ENCODE measurements around the gene NXPH3.

Gene NXPH3

DNA sequence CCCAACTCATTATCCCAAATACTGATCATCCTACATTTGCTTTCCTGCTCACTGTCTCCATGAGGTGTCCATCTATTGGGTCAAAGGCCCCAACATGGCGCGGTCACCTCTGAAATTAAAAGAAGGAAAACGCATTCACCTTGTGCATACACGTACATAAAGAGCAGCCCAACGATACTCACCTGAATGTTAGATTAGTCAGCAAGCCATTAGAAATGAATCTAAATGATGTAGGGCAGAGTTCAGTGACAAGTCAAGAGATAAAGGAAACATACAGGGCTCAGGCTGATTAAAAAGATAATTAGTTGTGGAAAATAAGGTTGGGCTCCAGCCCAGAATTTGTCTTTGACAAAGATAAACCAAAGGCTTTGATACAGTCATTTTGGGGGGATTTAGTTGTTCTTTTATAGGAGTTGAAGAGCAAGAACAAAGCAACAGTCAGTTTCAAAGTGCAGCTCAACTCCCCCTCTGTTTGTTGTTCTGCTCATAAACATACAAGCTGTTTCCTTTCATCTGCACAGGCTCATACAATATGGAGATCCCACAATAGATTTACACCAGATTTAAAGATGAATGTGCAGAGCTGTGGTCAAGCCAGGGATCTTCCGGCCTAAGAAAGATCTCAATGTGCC, 21.1 kb downstream of the NXPH3 start:
- no peak for DNase-seq

DNA sequence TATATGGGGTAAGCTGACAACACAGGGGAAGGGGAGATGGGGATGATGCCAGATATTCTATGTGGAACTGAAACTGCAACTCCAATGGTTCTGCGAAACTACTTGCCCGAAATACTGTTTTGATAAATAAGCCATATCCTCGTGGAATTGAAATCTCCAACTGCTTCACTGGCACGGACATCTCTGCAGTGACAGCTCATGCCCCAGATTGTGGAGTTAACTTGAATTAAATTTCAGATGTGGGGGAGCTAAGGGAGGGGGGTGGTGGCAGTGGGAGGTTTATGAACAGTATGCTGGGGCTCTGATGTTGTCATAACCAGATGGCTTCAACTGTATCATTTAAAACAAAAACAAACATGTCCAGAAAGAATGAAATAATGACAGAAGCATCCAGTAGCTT, 21.8 kb downstream of the NXPH3 start:
- DNase-seq = no peak

DNA sequence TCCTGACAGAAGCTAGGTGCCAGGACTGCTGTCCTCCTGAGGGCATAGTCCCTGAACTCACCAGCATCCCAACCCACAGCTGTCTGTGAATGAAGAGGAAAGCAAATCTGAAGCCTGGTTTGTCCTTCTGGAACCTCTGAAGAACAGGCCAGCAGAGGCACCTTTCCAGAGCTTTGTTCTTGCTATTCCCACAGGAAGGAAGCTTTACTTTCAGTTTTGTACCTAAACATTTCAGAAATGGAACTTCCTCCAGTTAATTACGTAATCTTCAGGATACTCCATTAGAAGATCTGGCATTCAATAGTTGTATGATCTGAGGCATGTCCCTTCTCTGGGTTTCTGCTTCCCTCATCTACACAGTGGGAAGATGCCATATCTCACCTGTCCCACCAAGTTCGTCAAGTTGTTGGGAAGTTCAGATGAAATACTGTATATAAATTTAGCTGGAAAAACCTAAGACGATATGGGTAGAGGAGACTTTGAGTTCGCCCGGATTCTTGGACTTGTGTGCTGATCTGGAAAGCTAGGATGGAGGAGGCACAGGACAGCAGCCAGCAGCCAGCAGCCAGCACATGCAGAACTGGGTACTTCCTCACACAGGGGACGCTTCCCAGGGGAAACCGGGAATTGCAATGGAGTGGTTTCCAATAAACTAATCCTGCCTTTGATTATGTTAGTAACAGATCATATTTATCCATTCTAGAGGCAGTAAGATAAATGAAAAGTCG, 22.4 kb downstream of the NXPH3 start:
- DNase-seq = no peak

DNA sequence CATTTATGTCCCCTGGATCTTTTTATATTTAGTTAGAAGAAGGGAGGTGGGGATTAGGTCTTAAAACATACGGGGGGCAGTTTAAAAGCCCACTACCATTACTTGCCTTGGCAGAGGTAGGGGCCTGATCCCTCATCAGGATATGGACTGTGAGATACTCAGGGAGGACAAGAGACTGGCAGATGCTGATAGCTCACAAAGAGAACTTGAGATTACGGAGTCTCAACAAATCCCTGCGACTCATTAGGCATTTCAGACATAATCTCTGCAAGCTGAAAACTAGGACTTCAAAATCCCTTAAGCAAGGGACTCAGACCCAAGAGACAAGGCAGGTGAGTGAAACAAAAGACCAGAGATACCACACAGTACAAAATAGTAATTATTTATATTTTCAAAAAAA, 23.2 kb downstream of the NXPH3 start:
- DNase-seq = no peak

DNA sequence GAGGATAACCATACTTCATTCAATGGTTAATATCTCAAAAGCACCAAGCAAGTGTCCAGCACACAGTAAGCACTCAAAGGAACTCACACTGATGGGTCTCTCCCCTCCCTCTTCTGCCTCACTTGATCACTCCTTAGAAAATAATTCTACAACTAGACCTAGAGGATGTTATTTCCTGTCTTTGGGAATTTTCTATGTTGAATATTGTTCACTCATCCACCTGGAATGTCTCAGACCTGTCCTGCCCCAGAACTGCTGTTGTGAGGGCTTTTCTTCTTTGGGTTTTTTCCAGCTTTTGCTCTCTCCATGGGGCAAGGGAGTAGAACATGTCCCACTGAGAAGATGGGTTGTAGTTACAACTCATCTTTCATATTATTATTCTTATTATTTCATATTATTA, 25.3 kb downstream of the NXPH3 start:
- DNase-seq = no peak

DNA sequence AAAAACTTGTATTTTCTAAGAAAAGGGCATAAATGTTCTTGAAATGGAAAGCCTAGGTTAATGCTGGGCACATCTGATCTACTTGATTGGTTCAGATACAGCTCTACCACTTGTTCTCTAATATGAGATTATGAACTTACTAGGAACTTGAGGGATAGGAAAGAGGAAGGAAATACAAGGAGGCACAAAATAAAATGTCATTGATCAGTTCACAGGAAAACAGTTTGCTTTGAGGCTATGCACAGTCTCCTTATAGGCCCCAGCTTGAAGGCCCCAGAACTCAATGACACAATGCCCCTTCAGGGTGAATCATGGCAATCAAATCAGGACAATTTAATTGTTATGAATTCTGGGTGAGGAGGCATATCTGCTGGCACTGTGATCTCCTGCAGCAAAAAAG, 27.1 kb downstream of the NXPH3 start:
- no peak for DNase-seq

DNA sequence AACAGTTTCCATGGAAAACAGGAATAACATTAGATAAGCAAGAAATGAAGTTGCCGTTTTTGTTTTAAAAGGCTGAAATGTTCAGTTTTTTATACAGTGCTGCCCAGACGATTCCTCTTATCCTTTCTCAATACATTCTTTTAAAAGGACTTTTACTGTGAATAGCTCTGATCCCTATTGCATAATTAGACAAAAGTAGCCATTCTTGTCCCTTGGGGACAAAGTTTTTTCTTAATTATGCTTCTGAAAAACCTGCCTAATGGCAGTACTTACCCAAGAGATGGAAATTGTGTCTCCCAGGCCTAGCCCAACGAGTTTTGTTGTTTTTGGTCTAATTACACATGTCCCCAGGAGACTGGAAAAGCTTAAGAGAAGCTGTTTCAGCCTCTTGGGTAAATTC, 27.6 kb downstream of the NXPH3 start:
- no peak for DNase-seq

DNA sequence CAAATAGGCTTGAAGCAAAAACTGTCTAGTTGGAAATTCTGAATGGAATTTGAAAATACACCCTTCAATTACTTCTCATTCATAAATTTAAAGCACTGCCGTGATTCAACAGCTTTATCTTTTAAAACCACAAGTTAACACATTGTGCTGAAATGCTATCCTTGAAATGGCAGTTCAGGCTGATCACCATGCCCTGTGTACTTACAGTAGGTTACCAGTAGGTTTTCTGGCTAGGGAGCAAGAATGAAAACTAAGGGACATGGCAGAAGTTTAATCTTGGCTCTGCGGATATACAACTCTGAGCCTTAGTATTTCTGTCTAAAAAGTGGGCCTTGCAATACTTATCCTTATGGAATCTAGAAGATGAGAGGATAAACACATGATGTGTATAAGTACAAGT, 28.0 kb downstream of the NXPH3 start:
- DNase-seq = no peak

DNA sequence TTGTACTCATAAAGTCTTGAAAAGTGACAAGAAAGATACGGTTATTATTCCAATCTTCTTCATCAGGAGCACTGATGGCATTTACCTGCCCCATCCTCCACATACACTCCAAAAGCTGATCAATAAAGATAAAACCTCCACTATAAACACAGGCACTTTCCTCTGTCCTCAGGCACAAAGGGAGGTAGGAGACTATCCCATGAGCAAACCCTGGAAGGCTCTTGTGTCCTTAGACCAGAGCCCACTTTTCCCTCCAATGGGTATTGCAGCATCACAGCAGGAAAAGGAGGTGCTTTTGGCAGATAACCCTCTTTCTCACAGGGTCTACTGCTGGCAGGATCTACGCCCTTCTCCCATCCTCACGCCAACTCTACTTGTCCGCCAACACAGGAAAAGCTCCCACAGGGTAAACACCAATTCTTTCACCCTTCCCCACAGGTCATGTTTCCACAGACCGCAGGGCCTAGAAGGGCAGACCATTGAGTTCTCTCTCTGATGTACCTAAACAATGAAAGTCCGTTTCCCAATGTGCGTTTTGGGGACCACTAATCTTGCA, 28.7 kb downstream of the NXPH3 start:
- no peak for DNase-seq

DNA sequence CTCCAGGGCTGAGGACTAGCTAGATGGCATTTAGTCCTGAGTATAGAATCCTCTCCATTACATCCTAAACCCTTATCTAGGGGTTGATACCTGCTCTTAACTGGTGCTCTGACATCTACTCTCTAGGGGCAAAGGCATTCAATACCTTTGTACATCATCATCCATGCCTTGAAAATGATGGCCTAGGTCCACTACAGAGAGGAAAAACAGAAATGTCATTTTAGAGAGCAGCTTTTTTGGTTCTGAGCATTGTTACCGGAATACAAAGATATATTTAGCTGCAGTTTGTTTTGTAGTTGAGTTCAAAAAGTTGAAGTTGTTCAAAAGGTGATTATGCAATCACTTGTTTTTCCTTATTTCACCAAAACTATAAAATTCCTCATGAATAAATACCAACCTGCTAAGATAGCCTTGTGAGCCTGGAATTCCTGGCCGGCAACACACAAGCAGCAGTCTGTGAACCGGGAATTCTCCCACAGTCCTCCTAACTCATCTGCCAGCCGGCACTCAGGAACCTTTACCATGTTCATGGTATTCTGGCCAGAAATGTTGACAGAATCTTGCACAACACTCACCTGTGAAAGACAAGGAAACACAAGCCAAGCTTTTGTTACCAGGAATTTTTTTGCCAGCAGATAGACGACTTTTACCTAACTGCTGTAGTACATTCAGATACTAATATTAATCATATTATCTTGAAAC, 35.4 kb downstream of the NXPH3 start:
- no peak for DNase-seq

DNA sequence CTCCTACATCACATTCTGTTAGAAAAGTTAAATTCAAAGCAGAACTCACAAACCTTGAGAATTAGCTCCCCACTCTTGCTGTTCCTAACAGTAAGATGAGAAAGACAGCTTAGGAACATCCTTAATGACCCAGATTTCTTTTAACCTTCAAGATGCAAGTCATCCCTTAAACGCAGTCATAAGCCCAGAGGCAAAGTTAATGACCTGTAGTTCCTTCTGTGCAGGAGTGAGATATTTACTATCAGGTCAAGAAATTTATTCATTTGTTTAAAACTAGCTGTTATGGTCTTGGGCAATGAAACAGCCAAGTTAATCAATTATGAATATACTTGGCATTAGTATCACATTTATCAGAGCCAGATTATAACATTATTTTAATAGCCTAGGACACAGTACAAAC, 37.1 kb downstream of the NXPH3 start:
- DNase-seq = no peak

DNA sequence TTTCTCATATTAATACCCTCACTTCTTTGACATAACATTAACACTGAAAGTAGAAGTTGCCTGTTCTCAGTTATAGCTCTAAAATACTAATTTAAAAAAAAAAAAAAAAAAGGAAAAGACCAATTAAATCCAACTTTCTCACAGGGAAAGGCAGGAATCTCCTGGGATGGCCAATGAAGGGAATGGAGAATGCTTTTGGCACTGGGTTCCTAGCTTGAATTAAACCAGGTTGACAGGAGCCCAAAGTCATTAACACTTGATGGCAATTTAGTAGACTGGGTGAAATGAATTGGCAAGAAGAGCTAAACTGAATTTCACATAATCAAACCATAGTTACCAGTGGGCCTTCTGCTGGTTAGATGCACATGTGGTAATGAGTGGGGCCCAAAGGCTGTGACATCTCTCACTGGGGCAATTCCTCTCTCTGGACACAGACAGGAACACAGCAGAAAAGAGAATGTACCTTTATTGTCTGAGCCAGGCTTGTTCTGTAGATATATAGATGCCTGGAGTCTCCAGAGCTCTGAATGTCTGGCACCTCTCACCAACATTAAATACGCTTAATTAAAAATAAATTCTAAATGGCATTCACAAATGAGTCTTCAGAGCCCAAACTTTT, 37.6 kb downstream of the NXPH3 start:
- no peak for DNase-seq

DNA sequence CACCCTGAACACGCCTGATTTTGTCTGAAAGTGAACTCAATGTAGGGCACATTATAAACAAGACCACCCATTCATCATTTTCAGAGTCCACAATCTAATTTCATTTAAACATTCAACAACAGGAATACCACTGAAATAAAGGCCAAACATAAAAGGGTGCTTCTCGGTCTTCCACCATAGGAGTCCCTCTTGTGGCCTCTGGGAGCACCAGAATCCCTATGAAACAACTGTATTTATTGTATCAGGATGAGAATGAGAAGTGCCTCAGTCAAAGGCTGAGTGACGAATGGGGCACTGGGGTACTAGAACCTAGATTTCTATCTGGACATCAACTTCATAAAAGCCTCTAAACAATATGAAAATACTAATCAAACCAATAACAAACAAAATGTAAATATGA, 40.4 kb downstream of the NXPH3 start:
- DNase-seq = no peak

DNA sequence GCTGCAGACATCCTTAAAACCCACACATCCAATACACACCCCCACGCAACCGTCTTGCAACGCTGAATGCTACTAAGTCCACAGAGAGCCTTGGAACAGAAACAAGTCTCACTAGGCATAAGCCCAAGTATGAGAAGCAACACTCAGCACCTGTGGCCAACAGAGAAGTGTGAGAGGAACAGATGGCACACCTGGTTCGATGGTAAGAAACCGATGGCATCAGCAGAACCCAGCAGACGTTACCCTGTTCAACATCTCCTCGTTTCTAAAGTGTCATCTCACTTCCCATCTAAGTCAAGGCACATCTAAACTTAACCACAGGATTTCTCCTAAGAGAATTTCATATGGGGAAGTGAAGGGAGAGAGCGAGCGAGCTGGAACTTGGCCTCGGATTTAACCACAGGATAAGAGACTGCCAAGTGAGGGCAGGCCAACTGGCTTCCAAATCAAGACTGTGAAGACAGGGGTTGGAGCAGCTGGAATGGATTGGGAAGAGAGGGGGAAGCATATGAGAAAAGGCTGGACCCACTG, 41.0 kb downstream of the NXPH3 start:
- DNase-seq = no peak

DNA sequence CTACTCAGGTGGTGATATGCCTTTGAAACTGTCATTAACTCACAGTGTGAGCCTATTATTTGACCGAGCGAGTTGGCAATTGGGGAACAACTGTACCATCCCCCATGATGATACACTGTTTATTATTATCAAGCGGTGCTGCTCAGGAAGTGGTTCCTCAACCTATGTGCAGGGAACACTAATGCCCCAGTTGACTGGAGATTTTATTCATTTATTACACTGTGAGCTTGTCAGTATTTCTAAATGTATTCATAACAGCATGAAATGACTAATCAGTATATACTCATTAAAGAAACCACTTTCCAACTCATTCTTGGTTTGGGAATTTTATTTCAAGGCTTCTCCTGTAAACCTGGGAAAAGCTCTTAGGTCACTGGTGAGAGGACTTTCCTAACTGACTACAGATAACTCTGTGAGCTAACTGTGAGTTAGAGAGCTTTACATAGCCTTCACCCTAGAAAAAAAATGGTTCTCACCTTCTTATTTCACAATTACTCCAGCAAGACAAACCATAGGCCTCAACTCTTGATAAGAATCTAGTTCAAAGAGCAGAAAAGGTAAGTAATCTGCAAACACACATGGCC, 42.4 kb downstream of the NXPH3 start:
- DNase-seq = no peak

DNA sequence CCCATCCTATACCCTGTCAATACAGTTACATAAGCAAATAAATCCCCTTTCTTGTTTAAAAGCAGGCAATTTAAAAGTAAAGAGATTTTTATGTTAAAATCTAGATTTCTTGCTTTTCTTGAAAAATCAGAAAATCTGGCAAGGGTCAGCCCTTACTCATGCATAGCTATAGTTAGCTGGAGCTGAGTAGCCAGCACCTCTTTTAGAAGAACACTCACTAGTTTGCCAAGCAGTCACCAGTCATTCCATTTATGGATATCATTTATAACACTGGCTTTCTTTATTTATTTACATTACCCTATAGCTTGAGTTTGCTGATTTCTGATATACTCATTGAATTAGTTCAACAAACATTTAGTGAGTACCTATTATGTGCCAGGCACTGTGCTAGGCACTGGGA, 45.7 kb downstream of the NXPH3 start:
- DNase-seq = no peak

DNA sequence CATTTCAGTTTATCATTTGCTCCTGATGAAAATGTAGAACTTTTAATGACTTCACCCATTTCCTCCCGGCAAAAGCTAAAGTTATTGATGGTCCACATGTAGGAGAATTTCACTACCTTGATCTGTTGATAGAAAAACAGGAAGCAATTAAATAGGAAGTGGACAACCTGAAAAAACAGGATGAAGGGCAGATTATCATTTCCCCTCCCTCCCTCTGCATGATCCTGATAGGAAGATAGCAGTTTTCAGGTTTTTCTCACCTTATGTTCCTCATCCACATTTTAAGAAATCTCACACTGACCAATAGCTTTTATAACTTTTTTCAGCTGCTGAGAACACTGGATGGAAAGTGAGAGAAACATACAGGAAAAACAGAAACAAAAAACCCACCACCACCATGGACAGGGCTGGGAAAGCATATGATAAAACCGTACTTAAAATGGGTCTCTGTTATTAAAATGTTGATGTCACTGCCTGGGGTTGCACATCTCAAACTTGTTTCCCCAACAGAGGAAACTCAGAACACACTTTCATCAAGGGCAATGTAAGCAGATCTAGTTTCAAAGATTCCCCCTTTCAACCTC, 46.4 kb downstream of the NXPH3 start:
- no peak for DNase-seq

DNA sequence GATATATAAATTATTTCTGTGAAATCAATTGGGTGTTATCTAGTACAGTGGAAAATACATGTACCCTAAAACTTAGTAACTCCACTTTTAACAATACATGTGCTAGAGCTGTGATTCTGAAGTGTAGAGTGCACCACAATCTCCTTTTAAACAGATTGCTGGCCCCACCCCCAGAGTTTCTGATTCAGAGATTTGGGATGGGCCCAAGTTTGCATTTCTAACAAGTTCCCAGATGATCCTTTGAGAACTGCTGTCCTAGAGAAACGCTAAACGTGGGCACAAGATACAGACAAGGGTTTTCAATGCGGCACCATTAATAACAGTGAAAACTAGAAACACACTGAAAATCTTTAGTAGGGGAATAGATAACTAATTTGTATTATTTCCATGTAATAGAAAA, 49.2 kb downstream of the NXPH3 start:
- no peak for DNase-seq

DNA sequence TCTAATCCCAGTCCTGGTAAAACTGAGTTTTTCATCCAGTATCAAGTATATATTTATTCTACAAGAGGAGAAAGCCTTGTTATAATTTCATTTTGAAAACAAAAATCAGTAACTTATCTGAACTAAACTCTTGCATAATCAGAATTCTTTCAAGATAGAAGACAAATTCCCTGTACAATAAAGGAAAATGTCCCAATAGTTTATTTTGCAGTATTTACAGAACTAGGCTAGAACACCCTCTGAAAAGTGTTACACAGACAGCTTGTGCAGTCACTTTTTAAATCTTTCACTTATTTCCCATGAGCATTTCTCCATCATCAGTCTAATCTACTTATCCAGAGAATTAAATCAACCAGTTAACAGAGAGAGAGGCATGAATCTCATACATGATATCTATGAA, 53.8 kb downstream of the NXPH3 start:
- no peak for DNase-seq

DNA sequence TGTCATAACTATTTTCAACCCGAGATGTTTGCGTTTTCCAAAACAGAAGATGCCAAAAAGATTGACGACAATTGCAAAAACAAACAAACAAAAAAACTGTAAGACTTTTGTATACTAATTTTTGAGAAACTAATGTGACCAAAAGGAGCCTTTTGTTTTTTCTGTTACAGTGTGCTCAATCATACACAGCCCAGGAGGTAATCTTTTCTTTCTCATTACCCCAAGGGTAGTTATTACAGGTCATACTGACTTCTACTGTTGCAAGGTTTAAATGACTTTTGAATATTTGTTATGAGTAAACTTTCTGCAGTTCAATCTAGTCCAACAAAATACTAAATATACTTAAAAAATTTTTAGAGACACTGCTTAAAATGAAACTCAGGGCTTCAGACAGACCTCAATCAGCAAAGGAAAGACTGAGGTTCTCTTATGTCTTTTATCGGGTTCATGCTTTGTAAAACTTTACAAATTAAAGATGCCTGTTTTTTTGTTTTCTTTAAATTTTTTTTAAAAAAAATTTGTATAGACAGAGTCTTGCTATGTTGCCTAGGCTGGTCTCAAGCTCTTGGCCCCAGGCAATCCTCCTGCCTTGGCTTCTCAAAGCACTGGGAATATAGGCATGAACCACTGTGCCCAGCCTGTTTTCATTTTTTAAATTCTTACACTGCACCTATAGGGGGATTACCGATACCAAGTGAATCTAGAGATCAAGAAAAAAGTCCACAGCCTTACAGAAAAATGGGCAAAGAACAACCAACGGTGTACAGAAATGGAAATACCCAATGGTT, 54.6 kb downstream of the NXPH3 start:
- no peak for DNase-seq

DNA sequence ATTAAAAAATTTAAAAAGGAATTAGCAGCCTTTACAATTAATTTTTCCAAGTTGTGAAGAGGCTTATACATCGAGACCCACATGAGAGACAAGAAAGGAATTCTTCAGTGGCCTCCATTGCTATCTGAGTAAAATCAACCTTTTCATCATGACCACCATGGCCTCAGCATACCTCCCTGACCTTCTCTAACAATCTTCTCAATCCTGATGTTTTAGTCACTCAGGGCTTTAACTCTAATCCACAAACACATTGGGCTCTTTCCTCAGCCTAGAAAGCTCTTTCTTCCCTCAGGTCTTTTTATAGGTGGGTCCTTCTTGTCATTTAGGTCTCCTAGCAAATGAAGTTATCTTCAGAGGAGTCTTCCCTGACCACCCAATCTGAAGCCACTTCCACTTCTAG, 55.8 kb downstream of the NXPH3 start:
- no peak for DNase-seq
